WTC11 (cell line): ENCODE data around the gene DNM3. TPM values are rescaled to one million over a fixed set of nuclear protein-coding genes. Genes with fewer than 3 reads are reported as not detected.
A peak's percentile ranks its signal among the peaks of the same experiment; 100 is the strongest.

Experiments
- ATAC-seq: fragments of 200-7000 bp; cut with Tn5 transposase; 2 replicates; pipeline ENCODE4 v1.10.0; 2021; ENCODE audit warnings: mild to moderate bottlenecking, moderate library complexity
- CTCF ChIA-PET: fragments of 300-600 bp; sonication (Branson Sonifier 250); formaldehyde crosslinking; loops from one replicate; lab custom pipeline; 2021; ENCODE audit warnings: antibody characterized with exemption; lab: Charles Lee
- POLR2A ChIA-PET: fragments of 350-600 bp; sonication (Branson Sonifier 250); formaldehyde crosslinking; loops from one replicate; lab custom pipeline; 2021; ENCODE audit warnings: antibody characterized with exemption; lab: Charles Lee
- DNase-seq: peaks from one replicate; pipeline ENCODE4 v3.0.0; 2021; ENCODE audit warnings: low spot score
- H3K27ac Mint-ChIP-seq: 2 replicates; pipeline ENCODE4 v1.8.0; 2021; ENCODE audit warnings: mixed read lengths
- H3K27me3 Mint-ChIP-seq: 2 replicates; pipeline ENCODE4 v1.8.0; 2021; ENCODE audit warnings: low read depth, mild to moderate bottlenecking, moderate library complexity, mixed read lengths
- H3K36me3 Mint-ChIP-seq: 2 replicates; pipeline ENCODE4 v1.8.0; 2021; ENCODE audit warnings: mixed read lengths
- H3K4me1 Mint-ChIP-seq: 2 replicates; pipeline ENCODE4 v1.8.0; 2022; ENCODE audit warnings: mixed read lengths
- H3K4me3 Mint-ChIP-seq: 2 replicates; pipeline ENCODE4 v1.8.0; 2021; ENCODE audit warnings: mild to moderate bottlenecking, moderate library complexity, mixed read lengths
- H3K9me3 Mint-ChIP-seq: 2 replicates; pipeline ENCODE4 v1.8.0; 2021; ENCODE audit warnings: mixed read lengths
- ELF4 ChIP-seq: sonication (generic); formaldehyde crosslinking; IDR thresholded peaks from 2 replicates; pipeline ENCODE4 v1.8.1; 2022; ENCODE audit warnings: low read depth, mild to moderate bottlenecking, moderate library complexity, missing genetic modification reagents
- EMX1 ChIP-seq: fragments of 250-450 bp; sonication (Bioruptor Pico); IDR thresholded peaks from 2 replicates; pipeline ENCODE4 v1.8.0; 2021; ENCODE audit warnings: mild to moderate bottlenecking
- ETV6 ChIP-seq: sonication (generic); formaldehyde crosslinking; IDR thresholded peaks from 2 replicates; pipeline ENCODE4 v1.8.1; 2022; ENCODE audit warnings: mild to moderate bottlenecking, missing genetic modification reagents
- GRHL2 ChIP-seq: fragments of 250-450 bp; sonication (Bioruptor Pico); IDR thresholded peaks from 2 replicates; pipeline ENCODE4 v1.8.0; 2022; ENCODE audit warnings: mild to moderate bottlenecking, moderate library complexity; ENCODE audit not compliant: insufficient replicate concordance, severe bottlenecking
- GTF2I ChIP-seq: fragments of 250-450 bp; sonication (Bioruptor Pico); conservative IDR thresholded peaks from 2 replicates; pipeline ENCODE4 v1.4.0; 2021; ENCODE audit warnings: mild to moderate bottlenecking
- KAT7 ChIP-seq: sonication (generic); formaldehyde crosslinking; IDR thresholded peaks from 2 replicates; pipeline ENCODE4 v1.8.1; 2023; ENCODE audit warnings: missing genetic modification reagents, mild to moderate bottlenecking, borderline replicate concordance
- MAX ChIP-seq: sonication (generic); formaldehyde crosslinking; IDR thresholded peaks from 2 replicates; pipeline ENCODE4 v1.8.0; 2022; ENCODE audit warnings: mild to moderate bottlenecking, missing genetic modification reagents
- NFYB ChIP-seq: sonication (generic); formaldehyde crosslinking; conservative IDR thresholded peaks from 2 replicates; pipeline ENCODE4 v1.8.0; 2022; ENCODE audit warnings: low read depth, missing genetic modification reagents
- RORB ChIP-seq: fragments of 250-450 bp; sonication (Bioruptor Pico); IDR thresholded peaks from 2 replicates; pipeline ENCODE4 v1.9.0; 2021; ENCODE audit warnings: mild to moderate bottlenecking
- SP1 ChIP-seq: sonication (generic); formaldehyde crosslinking; conservative IDR thresholded peaks from 2 replicates; pipeline ENCODE4 v1.8.1; 2022; ENCODE audit warnings: missing genetic modification reagents
- TEAD4 ChIP-seq: sonication (generic); formaldehyde crosslinking; IDR thresholded peaks from 2 replicates; pipeline ENCODE4 v1.8.0; 2022; ENCODE audit warnings: mild to moderate bottlenecking, missing genetic modification reagents
- TP53 ChIP-seq: sonication (generic); formaldehyde crosslinking; IDR thresholded peaks from 2 replicates; pipeline ENCODE4 v1.8.1; 2023; ENCODE audit warnings: mild to moderate bottlenecking, missing genetic modification reagents
- ZBTB43 ChIP-seq: sonication (generic); formaldehyde crosslinking; IDR thresholded peaks from 2 replicates; pipeline ENCODE4 v1.8.1; 2023; ENCODE audit warnings: mild to moderate bottlenecking, missing genetic modification reagents
- ZNF219 ChIP-seq: sonication (generic); formaldehyde crosslinking; IDR thresholded peaks from 2 replicates; pipeline ENCODE4 v1.8.0; 2023; ENCODE audit warnings: missing genetic modification reagents, mild to moderate bottlenecking, borderline replicate concordance
- ZNF281 ChIP-seq: sonication (generic); formaldehyde crosslinking; IDR thresholded peaks from 2 replicates; pipeline ENCODE4 v1.8.0; 2023; ENCODE audit warnings: mild to moderate bottlenecking, missing genetic modification reagents
- ZNF396 ChIP-seq: fragments of 250-450 bp; sonication (Bioruptor Pico); IDR thresholded peaks from 2 replicates; pipeline ENCODE4 v1.8.0; 2021; ENCODE audit warnings: mild to moderate bottlenecking, moderate library complexity, borderline replicate concordance
- ZNF423 ChIP-seq: fragments of 250-450 bp; sonication (Bioruptor Pico); IDR thresholded peaks from 2 replicates; pipeline ENCODE4 v2.1.2; 2022; ENCODE audit warnings: mild to moderate bottlenecking, moderate library complexity
- ZNF512 ChIP-seq: sonication (generic); formaldehyde crosslinking; IDR thresholded peaks from 2 replicates; pipeline ENCODE4 v1.8.1; 2022; ENCODE audit warnings: missing genetic modification reagents, borderline replicate concordance
- ZNF671 ChIP-seq: fragments of 250-450 bp; sonication (Bioruptor Pico); IDR thresholded peaks from 2 replicates; pipeline ENCODE4 v1.8.0; 2021; ENCODE audit warnings: mild to moderate bottlenecking
- total RNA-seq: library from RNA; stranded (reverse); gene quantifications from 3 replicates; pipeline ENCODE4 v1.2.3, GENCODE V29; 2021
- TF ChIP-seq, protein P1 (sequence below): sonication (generic); formaldehyde crosslinking; IDR thresholded peaks from 2 replicates; pipeline ENCODE4 v1.8.0; 2022; ENCODE audit warnings: mild to moderate bottlenecking, missing genetic modification reagents
- TF ChIP-seq, protein P2 (sequence below): fragments of 250-450 bp; sonication (Bioruptor Pico); IDR thresholded peaks from 2 replicates; pipeline ENCODE4 v1.9.0; 2021; ENCODE audit warnings: mild to moderate bottlenecking
- TF ChIP-seq, protein P3 (sequence below): sonication (generic); formaldehyde crosslinking; IDR thresholded peaks from 2 replicates; pipeline ENCODE4 v1.8.1; 2023; ENCODE audit warnings: mild to moderate bottlenecking, missing genetic modification reagents

DNM3 gene
- total RNA-seq, 1 experiment from 2014 or later, result 1.9 TPM

- Mint-ChIP-seq H3K36me3 (no peaks in the 10 kb centered on the region), H3K4me1 (peaks cover 36% of the 10 kb centered on the region)
- TF ChIP-seq ZNF281 (CRISPR knock-in tag) (no peak), SP1 (CRISPR knock-in tag) (no peak), ZNF219 (CRISPR knock-in tag) (no peak), ZNF396 (CRISPR knock-in tag) (no peak), ZNF423 (CRISPR knock-in tag) (no peak), TEAD4 (no peak)
- TF ChIP-seq, all 79 proteins: peak for 0
- Mint-ChIP-seq H3K27ac (no peak overlapping the region), H3K9me3 (no peaks in the 10 kb centered on the region), H3K27me3 (no peaks in the 10 kb centered on the region), H3K4me3 (no peak overlapping the region)
- ATAC-seq (peak; percentile 31), DNase-seq (no peak)
- ChIA-PET CTCF (interaction anchor here (2.3 kb wide), 1 partner anchor 23 kb away, joined by 7 read pairs; no protein-coding TSS in a partner anchor), POLR2A (no interaction called here)
These were observed 580.8 kb downstream of the DNM3 start for GRCh38 chr1:172421974-172422604.

GRCh38 chr1:172423336-172423735 lies 582.0 kb downstream of the DNM3 start:
- POLR2A ChIA-PET, result no interaction called here
- no peak for TF ChIP-seq KAT7 (CRISPR knock-in tag)
- Mint-ChIP-seq H3K9me3 (no peaks in the 10 kb centered on the region), H3K27ac (no peak overlapping the region), H3K36me3 (no peaks in the 10 kb centered on the region), H3K4me3 (no peak overlapping the region), H3K27me3 (no peaks in the 10 kb centered on the region), H3K4me1 (peaks cover 25% of the 10 kb centered on the region)
- DNase-seq, result no peak
- CTCF ChIA-PET, result no interaction called here
- no peak for ATAC-seq

DNA sequence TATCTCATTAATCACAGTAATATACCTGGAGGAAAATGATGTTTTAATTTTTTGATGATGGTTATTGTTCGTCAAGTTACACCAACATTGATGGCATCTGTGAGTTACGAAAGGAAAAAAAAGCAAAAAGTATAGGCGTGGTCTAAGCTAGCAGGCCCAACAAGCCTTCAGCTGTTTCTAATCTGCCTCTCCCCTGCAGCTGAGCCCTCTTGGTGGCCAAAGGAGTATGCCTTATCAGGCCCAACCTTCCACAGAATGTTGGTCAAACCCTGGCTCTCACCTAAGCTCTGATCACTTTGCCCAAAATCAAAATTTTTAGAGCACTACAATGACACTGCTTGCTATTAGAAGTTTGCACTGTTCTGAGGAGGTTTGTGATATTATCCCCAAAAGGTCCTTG lies 584.0 kb downstream of the DNM3 start:
- no peaks in the 10 kb centered on the region for H3K9me3 Mint-ChIP-seq
- POLR2A ChIA-PET, result no interaction called here
- H3K27me3 Mint-ChIP-seq, result no peaks in the 10 kb centered on the region
- H3K36me3 Mint-ChIP-seq, result no peaks in the 10 kb centered on the region
- no peak overlapping the region for H3K4me3 Mint-ChIP-seq
- peaks cover 23% of the 10 kb centered on the region for H3K4me1 Mint-ChIP-seq
- DNase-seq, result no peak
- no peak overlapping the region for H3K27ac Mint-ChIP-seq
- no peak for ATAC-seq
- CTCF ChIA-PET, result interaction anchor here (1.3 to 1.6 kb wide), 2 partner anchors 24 to 423 kb away, joined by 3 read pairs; no protein-coding TSS in a partner anchor
- TF ChIP-seq GRHL2 (no peak), ETV6 (CRISPR knock-in tag) (no peak), EMX1 (CRISPR knock-in tag) (no peak), ZBTB43 (CRISPR knock-in tag) (no peak), TP53 (CRISPR knock-in tag) (no peak), SP1 (CRISPR knock-in tag) (no peak), NFYB (CRISPR knock-in tag) (no peak), ZNF512 (no peak), MAX (CRISPR knock-in tag) (no peak), RORB (CRISPR knock-in tag) (no peak), ELF4 (CRISPR knock-in tag) (no peak), ZNF671 (CRISPR knock-in tag) (no peak), GTF2I (no peak)
- TF ChIP-seq, protein P1, sequence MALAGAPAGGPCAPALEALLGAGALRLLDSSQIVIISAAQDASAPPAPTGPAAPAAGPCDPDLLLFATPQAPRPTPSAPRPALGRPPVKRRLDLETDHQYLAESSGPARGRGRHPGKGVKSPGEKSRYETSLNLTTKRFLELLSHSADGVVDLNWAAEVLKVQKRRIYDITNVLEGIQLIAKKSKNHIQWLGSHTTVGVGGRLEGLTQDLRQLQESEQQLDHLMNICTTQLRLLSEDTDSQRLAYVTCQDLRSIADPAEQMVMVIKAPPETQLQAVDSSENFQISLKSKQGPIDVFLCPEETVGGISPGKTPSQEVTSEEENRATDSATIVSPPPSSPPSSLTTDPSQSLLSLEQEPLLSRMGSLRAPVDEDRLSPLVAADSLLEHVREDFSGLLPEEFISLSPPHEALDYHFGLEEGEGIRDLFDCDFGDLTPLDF (CRISPR knock-in tag), result no peak
- TF ChIP-seq, protein P2, sequence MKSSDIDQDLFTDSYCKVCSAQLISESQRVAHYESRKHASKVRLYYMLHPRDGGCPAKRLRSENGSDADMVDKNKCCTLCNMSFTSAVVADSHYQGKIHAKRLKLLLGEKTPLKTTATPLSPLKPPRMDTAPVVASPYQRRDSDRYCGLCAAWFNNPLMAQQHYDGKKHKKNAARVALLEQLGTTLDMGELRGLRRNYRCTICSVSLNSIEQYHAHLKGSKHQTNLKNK (CRISPR knock-in tag), result no peak
- TF ChIP-seq, protein P3, sequence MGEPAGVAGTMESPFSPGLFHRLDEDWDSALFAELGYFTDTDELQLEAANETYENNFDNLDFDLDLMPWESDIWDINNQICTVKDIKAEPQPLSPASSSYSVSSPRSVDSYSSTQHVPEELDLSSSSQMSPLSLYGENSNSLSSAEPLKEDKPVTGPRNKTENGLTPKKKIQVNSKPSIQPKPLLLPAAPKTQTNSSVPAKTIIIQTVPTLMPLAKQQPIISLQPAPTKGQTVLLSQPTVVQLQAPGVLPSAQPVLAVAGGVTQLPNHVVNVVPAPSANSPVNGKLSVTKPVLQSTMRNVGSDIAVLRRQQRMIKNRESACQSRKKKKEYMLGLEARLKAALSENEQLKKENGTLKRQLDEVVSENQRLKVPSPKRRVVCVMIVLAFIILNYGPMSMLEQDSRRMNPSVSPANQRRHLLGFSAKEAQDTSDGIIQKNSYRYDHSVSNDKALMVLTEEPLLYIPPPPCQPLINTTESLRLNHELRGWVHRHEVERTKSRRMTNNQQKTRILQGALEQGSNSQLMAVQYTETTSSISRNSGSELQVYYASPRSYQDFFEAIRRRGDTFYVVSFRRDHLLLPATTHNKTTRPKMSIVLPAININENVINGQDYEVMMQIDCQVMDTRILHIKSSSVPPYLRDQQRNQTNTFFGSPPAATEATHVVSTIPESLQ, result no peak
